ENCODE results near the gene NHLH1. TPM values are rescaled to one million over a fixed set of nuclear protein-coding genes. Genes with fewer than 3 reads are reported as not detected.

The NHLH1 gene
- total and polyA plus RNA-seq, 3 donors from 2014 or later = 0.20 to 0.63 (median 0.37) TPM

DNA sequence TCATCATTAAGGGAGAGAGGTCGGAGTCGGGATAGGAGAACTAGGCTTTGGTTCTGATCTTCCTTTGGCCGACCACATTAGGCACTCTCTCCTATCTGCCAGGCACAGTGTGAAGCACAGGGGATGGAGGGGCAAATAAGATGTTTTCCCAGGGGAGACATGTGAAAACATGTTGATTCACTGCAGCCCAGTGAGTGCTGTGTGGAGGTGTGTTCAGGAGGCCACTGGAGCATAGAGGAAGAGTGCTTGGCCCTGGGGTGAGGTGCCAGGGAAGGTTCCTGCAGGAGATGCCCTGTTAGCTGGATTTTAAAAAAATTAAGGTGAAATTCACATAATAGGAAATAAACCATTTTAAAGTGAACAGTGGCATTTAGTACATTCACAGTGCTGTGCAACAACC is 37.2 kb downstream of the NHLH1 start:
- TF ChIP-seq CTCF (IDR thresholded peaks at IDR 0.05) (no peak), POLR2A (IDR thresholded peaks at IDR 0.05) (no peak)
- Histone ChIP-seq H3K4me1 (peaks cover 11% of the 10 kb centered on the region), H3K4me3 (no peak overlapping the region), H3K27me3 (no peaks in the 10 kb centered on the region), H3K36me3 (ENCODE audit: low read depth, missing control alignments) (no peaks in the 10 kb centered on the region), H3K27ac (no peak overlapping the region), H3K9me3 (no peaks in the 10 kb centered on the region)
- WGBS, 2 donors = 96 to 98% methylated on average over 3 of the region's 3 CpGs
- intact Hi-C loops (cut with DNase I; ENCODE audit: low total_unique reads) = no loop called here
- no peak for DNase-seq

GRCh38 chr1:160405331-160405877 is 38.5 kb downstream of the NHLH1 start:
- TF ChIP-seq POLR2A (IDR thresholded peaks at IDR 0.05) = no peak
- no peak for TF ChIP-seq CTCF (IDR thresholded peaks at IDR 0.05)
- no peak for DNase-seq
- no peaks in the 10 kb centered on the region for H3K9me3 ChIP-seq
- H3K4me3 ChIP-seq = no peak overlapping the region
- intact Hi-C loops (cut with DNase I; ENCODE audit: low total_unique reads) = no loop called here
- no peak overlapping the region for H3K27ac ChIP-seq
- H3K4me1 ChIP-seq = peaks cover 11% of the 10 kb centered on the region
- no peaks in the 10 kb centered on the region for H3K27me3 ChIP-seq
- H3K36me3 ChIP-seq (ENCODE audit: low read depth, missing control alignments) = no peaks in the 10 kb centered on the region
- 79 to 94% methylated on average over 2 of the region's 2 CpGs for WGBS, 2 donors

DNA sequence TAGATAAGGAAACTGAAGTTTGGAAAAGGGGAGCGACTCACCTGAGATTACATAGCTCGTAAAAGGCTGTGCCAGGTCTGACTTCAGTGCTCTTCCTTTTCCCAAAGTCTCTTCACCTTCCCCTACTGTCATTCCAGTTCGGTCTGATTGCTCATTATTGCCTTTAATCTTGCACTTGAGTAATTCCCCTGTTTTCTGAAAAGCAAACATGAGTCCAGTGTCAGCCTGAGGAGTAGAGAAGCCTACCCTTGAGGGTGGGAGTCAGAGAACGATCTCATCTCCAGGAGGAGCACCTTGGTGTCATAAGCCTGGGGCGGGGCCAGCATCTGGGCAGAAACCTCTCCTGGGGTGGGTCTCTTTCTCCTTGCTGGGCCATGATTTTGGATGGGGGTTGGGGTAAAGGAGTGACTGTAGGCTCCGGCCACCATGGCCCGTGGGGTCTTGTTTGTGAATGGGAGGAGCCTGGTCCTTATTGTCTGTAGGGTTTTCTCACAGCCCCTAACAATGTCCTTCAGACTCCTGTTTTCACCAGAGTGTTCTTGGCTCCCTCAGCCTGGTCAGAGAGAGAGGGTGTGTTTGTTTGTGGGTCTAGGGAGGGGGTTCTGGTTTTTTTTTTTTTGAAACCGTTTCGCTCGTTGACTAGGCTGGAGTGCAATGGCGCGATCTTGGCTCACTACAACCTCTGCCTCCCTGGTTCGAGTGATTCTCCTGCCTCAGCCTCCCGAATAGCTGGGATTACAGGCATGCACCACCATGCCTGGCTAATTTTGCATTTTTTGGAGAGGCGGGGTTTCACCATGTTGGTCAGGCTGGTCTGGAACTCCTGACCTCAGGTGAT is 39.5 kb downstream of the NHLH1 start:
- intact Hi-C loops (cut with DNase I; ENCODE audit: low total_unique reads) = no loop called here

GRCh38 chr1:160407839-160408801 is 41.2 kb downstream of the NHLH1 start:
- Histone ChIP-seq H3K9me3 (no peaks in the 10 kb centered on the region), H3K4me1 (no peaks in the 10 kb centered on the region), H3K27ac (no peak overlapping the region), H3K36me3 (ENCODE audit: low read depth, missing control alignments) (no peaks in the 10 kb centered on the region), H3K4me3 (no peak overlapping the region), H3K27me3 (no peaks in the 10 kb centered on the region)
- intact Hi-C loops (cut with DNase I; ENCODE audit: low total_unique reads) = no loop called here
- no peak for DNase-seq
- TF ChIP-seq CTCF (IDR thresholded peaks at IDR 0.05) (no peak), POLR2A (IDR thresholded peaks at IDR 0.05) (no peak)
- WGBS, 2 donors = 77 to 93% methylated on average over 8 to 12 of the region's 12 CpGs

More for the DNA sequence above, 39.5 kb downstream of the NHLH1 start:
- DNase-seq = no peak
- Histone ChIP-seq H3K27ac (no peak overlapping the region), H3K36me3 (ENCODE audit: low read depth, missing control alignments) (no peaks in the 10 kb centered on the region), H3K9me3 (no peaks in the 10 kb centered on the region), H3K4me3 (no peak overlapping the region), H3K27me3 (no peaks in the 10 kb centered on the region), H3K4me1 (peaks cover 9% of the 10 kb centered on the region)
- WGBS, 2 donors = 89 to 93% methylated on average over 14 to 15 of the region's 15 CpGs
- TF ChIP-seq POLR2A (IDR thresholded peaks at IDR 0.05) (no peak), CTCF (IDR thresholded peaks at IDR 0.05) (no peak)

All from testis (tissue), 3 donors.